GM19324 (cell line): ENCODE measurements around the gene ZNF628.

Experiments used
- ATAC-seq: cut with Tn5 transposase; IDR thresholded peaks from one replicate; pipeline ENCODE4 v1.9.1; 2021; ENCODE audit warnings: mild to moderate bottlenecking, moderate library complexity; ENCODE audit not compliant: unreplicated experiment, low FRiP score

ZNF628 gene

DNA sequence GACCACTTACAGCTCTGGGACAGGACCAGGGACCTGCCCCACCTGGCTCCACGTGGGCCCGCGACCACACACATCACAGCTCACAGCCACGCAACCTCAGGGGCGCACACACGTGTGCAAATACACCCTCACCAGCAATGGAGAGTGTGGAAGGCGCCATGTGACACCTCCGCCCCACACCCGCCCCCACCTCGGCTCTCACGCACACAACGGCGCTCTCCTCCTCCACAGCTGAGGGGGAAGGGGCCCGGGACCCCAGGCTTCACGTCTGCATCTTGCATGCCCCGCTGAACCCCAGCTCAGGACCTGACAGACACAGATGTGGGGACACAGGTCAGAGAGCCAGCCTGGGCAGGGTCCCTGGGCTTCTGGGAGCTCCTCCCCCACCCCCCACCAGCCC is 26.9 kb upstream of the ZNF628 start:
- ATAC-seq: no peak

DNA sequence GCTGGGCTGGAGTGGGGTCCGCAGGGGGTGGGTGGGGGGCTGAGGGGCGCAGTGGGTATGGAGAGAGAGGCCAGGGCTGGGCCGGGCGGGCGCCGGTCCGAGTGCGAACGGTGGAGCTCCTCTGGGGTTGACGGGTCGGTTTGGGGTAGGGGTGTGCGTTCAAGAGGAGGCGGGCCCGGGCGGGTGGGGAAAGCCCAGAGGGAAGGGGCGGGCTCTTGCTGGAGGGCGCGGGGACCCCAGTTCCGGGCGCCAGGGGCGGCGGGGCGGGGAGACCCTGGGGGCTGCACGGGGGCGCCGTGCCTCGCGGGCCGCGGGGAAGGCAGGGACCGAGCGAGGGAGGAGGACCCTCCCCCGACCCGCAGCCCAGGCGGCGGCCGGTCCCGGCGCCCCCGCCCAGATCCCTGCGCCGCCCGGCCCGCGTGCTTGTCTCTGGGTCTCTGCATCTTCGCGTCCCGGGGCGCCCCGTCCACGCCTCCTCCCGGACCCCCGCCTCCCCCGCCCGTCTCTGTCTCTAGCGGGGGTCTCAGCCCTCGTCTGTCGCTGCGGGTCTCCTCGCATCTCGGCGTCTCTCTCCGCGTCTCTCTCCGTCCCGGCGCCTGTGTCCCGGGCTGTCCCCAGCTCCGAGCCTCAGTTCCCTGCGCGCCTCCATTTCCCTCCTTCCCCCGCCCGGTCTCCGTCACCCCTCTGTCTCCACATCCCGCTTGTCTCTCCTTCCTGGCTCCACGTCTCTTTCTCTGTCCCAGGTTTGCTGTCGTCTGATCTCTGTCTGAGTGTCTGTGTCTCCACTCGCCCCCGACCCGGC is 25.1 kb upstream of the ZNF628 start:
- ATAC-seq: no peak

DNA sequence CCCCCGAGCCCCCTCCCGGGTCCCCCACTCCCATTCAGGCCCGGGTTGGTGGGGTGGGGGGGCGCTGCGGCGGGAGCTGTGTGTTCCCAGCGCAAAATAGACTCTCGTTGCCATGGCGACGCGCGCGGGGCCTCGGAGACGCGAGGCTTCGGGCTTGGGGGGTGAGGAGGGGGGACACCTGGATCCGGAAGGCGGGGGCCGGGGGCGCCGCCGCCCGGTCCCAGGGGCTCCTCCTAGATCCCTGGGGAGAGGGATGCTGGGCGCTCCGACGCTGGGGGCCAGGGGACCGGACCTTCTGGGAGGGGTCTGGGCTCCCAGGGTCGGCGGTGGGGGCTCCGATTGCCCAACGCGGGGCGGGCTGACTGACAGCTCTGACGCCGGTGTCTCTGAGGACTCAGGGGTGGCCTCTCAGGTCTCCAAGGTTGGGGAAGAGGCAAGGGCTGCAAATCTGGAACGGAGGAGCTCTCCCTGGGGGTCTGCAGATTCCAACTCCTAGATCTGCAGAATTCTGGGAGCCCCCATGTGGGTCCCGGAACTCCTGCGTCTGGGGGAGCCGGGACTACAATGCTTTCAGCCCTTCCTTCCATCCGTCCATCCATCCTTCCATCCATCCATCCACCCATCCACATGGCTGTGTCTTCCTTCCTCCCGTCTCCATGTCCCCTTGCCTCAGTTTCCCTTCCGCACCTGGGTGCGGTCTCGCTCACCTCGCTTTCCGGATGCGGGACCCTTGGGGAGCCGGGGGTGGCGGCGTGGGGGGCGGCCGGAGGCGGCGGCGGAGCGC is 24.3 kb upstream of the ZNF628 start:
- no peak for ATAC-seq

DNA sequence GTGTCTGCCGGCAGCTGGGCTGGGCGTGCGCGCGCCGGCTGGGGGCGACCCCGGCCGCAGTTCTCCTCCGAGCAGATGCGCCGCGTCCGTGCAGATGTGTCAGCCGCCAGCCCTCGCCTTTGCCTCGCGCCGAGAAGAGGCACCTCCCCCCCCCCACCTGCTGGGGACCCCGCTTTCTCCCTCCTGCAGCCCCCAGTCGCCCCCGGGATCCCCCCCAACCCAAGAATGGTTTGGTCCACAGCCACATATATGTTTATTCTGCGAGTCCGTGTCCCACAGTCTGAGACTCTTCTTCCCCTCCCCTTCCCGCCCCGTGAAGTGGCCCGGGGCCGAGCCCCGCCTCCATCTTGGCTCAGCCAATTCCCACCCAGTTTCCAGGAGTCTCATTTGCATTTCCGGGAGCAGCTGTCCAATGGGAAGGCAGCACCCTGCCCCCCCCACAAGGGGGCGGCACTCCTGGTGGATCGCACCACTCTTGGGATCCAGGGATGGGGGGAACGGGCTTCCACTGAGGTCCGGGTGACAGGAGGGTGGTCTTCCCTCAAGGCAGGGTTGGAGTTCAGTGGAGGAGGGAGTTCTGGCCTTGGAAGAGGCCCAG is 23.6 kb upstream of the ZNF628 start:
- no peak for ATAC-seq

DNA sequence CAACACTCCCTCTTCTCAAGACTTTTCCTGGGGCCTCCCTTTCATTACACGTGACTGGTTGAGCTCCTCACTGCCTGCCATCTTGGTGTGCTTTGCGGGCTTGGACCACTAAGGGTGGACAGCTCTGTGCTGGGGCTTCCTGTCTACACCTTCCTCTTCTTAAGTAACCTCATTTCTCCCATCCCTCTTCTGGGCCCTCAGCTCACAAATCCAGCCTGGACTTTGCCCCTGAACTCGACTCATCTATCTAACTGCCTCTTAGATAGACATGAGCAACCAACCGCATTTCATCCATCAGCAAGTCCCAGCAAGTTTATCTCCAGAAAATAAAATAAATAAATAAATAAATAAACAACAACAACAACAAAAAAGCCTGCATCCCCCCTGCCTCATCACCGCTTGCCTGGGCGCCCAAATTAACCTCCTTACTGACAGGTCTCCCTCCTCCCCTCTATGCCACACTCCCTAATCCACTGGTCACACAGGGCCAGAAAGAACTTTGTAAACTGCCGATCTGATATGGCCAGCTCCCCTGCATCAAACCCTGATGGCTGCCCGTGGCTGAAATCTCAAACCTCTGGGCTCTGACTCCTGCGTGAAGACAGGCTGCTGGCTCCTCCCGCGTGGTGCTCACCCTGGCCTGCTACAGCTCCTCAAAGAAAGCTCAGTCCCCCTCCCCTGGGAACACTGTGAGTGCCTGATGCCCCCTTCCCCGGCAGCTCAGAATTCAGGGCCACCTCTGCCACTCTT is 22.7 kb upstream of the ZNF628 start:
- ATAC-seq: no peak

DNA sequence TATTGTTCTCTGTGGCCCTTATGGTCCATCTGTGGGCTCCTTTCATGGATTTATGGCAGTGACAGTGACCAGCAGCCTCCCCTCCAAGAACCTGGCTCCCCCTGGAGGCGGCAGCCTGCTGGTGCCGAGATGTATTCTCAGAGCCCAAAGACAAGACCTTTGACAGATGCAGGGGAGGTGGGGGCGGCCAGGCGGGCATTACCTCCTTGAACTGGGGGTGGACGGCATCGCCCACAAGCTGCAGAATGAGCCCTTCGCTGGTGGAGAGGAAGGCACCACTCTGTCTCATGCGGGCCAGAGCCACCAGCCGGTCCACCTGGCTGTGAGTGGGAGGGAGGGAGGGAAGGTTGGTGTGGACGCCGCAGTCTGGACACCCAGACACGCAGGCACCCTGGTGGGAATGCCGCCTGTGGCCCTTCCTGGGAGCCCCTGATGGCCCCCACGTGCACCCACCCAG is 21.6 kb upstream of the ZNF628 start:
- no peak for ATAC-seq

DNA sequence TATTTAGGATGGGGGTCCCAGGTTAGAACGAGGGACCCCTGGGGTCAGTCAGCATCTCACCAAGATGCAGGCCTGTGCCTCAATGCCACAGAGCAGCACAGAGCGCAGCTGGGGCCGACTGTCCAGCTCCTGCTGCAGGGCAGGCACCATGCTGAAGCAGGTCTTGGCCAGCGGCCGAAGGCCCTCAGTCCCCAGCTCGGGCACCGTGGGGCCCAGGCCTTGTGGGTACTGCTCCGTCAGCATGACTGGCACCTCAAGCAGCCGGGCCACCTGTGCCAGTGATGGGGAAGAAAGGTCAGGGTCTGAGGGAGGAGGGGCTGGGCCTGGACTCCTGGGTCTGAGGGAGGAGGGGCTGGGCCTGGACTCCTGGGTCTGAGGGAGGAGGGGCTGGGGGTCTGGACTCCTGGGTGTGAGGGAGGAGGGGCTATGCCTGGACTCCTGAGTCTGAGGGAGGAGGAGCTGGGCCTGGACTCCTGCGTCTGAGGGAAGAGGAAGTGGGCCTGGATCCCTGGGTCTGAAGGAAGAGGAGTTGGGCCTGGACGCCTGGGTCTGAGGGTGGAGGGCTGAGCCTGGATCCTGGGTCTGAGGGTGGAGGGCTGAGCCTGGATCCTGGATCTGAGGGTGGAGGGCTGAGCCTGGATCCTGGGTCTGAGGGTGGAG is 20.7 kb upstream of the ZNF628 start:
- no peak for ATAC-seq

DNA sequence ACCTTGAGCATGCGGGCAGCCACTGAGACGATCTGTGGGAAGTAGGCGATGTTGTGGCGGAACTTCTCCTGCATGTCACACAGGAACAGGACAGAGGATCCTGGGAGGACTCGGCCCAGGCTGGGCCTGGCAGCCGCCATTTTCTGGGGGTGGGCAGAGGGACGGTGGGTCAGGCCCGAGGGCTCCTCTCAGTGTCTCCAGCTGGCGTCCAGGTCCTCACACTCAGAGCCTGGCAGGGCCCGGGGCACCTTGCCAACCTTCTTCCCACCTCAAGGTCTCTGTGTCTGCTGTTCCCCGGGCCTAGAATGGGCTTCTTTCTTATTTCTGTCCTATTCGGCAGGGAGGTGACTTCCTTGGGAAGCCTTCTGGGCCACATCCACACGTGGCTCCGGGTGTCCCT is 20.1 kb upstream of the ZNF628 start:
- ATAC-seq: no peak

DNA sequence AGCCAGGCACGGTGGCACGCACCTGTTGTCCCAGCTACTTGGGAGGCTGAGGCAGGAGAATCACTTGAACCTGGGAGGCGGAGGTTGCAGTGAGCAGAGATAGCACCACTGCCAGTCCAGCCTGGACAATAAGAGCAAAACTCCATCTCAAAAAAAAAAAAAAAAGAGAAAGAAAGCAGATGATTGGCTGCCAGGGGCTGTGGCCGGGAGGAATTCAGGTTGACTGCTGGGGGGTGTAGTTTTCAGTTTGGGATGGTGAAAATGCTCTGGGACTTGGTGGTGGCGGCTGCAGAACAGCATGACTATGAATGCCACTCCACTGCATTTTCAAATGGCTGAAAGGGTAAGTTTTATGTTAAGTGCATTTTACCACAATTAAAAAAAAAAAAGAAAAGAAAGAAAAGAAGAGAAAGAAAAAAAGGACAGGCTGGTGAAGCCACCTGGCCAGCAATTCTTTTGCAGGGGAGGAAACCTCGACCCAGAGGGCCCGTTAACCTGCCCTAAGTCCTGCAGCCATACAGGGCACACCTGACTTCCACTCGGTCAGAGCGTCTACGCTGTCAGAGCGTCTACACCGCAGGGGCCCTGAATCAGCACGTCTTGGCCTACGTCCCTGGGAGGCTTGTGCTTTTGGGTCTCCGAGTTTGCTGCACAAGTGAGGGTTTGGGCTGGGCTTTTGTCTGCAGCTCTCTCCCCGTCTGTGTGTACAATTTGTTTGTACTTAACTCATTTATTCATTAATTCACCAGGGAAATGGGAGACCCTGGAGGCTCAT is 18.5 kb upstream of the ZNF628 start:
- no peak for ATAC-seq

DNA sequence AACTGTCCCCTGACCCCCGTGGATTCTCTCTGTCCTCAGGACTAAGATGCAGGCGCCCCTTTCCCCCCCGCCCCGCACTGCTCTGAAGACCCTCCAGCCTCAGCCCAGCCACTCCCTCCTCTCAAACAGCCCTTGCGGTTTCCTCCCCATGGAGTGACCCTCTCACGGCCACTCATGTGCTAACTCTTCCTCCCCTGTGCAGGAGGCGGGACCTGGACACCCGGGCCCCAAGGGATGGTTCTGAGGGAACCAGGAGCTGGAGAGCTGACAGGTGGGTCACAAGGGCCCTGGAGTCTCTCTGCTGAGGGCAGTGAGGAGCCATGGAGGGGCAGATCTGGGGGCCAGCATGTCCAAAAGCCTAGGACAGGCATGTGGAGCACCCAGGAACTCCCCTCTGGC is 16.9 kb upstream of the ZNF628 start:
- no peak for ATAC-seq

DNA sequence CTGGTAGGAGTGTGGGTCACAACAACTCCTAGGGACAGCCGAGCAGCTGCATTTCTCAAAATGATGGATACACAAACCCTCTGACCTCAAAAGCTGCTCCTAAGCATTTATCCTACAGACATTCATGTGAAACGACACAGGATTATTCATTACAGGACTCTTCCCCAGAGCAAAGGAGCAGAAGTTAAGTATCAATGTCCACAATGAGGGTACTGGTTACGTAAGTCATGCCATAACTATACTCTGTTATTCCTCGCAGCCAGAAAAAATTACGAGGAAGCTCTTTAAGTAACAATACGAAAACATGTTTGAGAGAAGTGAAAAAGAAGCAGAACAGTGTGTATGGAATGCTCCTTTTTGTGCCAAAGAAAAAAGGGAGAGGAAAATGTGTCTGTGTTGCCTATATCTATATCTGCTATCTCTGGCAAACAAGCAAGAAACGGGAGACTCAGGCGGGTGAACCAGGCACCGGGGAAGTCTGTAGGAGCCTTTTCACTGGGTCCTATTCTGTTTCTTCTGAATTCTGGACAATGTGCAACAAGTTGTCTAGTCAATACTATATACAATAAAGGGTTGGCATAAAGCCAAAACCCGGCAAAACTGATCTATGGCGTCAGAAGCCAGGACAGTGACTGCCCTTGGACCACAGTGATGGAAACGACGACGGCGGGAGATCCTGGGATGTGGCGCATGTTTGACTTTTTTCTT is 16.3 kb upstream of the ZNF628 start:
- ATAC-seq: no peak

DNA sequence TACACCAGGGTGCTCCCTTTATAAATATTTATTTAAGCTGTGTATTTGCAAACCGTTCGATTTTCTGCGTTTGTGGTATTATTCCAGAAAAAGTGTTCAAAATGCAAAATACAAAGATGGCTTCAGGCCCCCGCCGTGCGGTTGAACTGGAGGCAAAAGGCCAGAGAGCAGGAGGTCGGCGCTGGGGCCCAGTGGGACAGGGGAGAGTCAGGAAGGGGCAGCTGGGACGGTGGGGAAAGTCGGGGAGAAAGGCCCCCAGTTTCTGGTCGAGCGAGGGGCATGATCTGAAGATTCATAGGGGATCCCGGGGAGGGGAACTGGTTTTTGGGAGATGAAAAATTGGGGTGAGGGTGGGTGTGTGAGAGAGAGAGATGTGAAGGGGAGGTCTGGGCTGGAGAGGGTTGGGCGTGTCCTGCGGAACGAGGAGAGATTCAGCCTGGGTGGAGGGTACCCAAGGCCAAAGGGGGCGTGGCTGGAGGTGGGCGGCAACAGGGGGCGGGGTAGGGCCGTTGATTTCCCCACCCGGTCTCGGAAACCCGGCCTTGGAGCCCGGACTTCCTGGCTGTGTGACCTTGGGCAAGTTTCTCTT is 15.7 kb upstream of the ZNF628 start:
- ATAC-seq: no peak

DNA sequence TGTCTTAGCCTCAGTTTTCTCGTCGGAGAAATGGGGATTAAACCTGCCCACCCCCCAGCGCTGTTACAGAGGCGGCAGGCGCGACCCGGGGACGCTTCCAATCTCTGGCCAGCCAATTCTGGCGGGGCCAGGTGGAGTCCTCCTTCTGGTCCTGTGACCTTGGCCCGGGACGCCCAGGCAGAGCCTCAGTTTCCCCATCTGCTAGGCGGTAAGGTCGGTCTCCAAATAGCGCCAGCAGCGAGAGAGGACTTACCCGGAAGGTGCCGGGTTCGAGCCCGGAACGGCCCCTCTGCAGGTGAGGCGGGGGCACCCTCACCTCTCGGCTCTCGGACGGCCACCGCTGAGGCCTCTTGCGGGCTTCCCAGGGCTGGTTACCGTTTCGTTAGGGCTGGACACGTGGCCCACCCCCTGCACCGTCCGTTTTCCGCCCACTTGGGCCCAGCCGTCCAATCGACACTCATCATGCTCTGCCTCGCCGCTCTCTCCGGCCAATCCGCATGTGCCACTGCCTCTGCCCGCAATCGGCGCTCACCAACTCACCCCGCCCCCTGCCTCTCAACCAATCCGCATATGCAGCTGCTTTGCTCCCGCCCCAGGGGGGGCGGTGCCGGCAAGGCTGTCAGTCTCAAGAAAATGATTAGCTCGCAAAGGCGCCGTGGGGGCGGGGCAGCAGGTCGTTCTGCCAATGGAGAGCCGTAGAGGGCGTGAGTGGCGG is 15.0 kb upstream of the ZNF628 start, which contains the start of gene ISOC2:
TSS of gene ISOC2 (minus strand) at position 384 of the 715 bp plus-strand sequence. CDS start 5,156 bp downstream, outside the sequence.
- peak; percentile 95 for ATAC-seq

DNA sequence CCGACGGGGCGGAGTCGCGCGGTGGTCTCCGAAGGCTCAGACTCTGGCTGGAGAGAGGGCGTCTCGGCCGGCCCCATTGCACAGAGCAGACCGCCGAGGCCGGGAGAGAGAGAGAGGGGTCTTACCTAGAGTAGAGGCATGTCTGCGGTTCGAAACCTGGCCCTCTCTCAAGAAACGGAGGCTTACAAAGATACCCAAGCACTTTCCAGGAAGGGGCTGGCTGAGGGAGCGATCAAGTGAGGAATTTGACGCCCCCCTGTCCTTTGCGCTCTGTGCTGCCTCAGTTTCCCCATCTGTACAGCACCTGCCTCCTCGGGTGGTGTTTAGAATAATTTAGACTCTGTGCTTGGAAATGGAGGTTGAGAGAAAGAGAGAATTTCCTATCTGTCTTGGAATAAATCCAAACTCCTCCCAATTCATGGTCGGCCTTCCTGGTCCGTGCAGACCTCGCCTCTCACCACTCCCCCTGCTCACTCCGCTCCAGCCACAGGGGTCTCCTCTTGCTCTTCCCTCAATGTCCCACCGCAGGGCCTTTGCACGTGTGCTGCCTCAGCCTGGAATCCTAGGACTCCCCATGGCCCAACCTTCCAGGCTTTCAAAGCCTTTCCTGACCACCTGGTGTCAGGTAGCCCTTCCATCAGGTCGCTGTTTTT is 14.3 kb upstream of the ZNF628 start:
- ATAC-seq: no peak

DNA sequence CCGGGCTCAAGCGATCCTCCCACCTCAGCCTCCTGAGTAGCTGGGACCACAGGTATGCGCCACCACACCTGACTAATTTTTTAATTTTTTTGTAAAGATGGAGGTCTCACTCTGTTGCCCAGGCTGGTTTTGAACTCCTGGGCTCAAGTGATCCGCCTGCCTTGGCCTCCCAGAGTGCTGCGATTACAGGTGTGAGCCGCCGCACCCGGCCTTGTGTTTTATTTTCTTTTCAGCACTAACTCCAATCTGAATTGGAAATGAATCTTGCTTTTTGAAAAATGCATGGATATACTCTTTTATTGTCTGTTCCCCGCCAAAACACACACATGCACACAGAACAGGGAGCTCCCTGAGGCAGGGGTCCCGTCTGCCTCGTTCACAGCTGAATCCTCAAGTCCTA is 13.7 kb upstream of the ZNF628 start:
- no peak for ATAC-seq

DNA sequence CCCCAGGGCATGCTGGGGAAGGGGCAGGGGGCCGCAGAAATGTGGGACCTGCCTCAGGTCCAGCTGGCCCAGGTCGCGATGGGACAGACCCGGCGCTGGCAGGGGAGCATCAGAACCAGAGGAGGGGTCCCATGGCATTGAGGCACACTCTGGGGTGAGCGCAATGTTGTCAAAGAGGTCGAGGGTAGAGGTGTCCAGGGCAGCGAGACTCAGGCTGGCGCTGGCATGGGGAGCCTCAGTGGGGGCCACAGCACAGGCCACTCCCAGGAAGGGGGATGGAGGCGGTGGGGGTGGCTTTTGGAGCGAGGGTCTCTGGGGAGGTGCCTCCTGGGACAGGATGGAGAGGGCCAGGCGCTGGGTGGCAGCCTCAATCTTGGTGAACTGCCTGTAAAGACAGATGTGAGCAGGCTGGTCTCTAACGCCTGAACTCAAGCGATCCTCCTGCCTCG is 12.8 kb upstream of the ZNF628 start:
- ATAC-seq: no peak

DNA sequence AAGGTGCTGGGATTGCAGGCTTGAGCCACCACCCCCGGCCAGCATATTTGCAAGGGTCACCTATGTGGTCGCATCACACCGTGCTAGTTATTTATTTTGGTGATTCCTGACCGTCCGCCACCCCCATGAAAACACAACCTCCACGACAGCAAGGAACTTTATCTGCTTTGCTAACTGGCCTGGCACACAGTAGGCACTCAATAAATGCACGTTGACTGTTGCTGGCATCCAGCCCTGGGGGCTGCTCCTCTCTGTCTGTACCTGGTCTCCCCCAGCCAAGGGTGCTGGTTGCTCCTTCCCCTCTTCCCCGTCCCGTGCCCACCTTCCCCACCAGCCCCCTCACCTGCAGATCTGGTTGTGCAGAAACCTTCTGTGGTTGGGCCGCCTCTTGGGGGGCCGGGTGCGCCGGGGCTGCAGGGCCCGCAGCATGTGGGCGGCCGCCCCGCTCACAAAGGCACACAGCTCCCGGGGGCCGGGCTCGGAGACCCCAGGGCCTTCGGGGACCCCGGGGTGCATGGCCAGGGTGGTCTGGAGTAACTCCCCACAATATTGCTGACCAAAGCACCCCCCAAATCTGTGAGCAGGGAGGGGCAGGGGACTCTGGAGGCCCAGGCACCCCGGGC is 12.3 kb upstream of the ZNF628 start:
- no peak for ATAC-seq
